Suprapubic skin (tissue), 4 donors: ENCODE data around the gene FGD3.

Experiments used
- EP300 ChIP-seq: sonication (generic); formaldehyde crosslinking; IDR thresholded peaks from one replicate; pipeline ENCODE4 v1.6.1; 2017; ENCODE audit warnings: antibody characterized with exemption
- POLR2A ChIP-seq, 2 donors: fragments of 450-650 bp; IDR thresholded peaks; one replicate each; pipeline ENCODE4 v1.6.1; 2017; ENCODE audit warnings: antibody characterized with exemption in 2 of 2, mild to moderate bottlenecking in 2 of 2, moderate library complexity in 2 of 2
- POLR2AphosphoS5 ChIP-seq, 3 donors: sonication (generic); formaldehyde crosslinking; IDR thresholded peaks; one replicate each; pipeline ENCODE4 v1.6.1; 2017; ENCODE audit warnings: antibody characterized with exemption in 3 of 3
- TF ChIP-seq, protein P1 (sequence below), 2 donors: fragments of 200-600 bp in 1 of 2; fragments of 450-650 bp in 1 of 2; sonication (generic) in 1 of 2; IDR thresholded peaks; one replicate each; pipeline ENCODE4 v1.5.1; 2016 to 2019; ENCODE audit warnings: antibody characterized with exemption in 2 of 2, mild to moderate bottlenecking in 1 of 2, moderate library complexity in 1 of 2

DNA sequence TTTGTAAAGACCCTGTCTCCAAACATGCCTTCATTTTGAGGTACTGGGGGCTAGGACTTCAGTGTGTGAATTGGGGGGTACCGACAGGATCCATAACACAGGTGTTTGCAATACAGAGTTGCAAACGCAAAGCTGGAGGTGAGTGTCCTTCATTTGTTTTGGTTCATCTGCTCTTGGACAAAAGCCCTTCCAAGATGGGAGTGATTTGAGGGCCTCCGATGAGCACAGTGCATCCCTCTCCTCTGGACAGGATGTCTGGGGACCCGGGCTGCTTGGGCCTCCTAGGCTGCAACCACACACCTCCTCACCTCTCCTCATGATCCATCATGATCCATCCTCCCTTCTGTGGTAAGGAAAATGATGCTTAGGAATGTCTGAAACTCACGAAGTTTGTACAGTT is 23.8 kb downstream of the FGD3 start:
- TF ChIP-seq, protein P1, sequence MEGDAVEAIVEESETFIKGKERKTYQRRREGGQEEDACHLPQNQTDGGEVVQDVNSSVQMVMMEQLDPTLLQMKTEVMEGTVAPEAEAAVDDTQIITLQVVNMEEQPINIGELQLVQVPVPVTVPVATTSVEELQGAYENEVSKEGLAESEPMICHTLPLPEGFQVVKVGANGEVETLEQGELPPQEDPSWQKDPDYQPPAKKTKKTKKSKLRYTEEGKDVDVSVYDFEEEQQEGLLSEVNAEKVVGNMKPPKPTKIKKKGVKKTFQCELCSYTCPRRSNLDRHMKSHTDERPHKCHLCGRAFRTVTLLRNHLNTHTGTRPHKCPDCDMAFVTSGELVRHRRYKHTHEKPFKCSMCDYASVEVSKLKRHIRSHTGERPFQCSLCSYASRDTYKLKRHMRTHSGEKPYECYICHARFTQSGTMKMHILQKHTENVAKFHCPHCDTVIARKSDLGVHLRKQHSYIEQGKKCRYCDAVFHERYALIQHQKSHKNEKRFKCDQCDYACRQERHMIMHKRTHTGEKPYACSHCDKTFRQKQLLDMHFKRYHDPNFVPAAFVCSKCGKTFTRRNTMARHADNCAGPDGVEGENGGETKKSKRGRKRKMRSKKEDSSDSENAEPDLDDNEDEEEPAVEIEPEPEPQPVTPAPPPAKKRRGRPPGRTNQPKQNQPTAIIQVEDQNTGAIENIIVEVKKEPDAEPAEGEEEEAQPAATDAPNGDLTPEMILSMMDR (IDR thresholded peaks at IDR 0.05): no peak
- no peak for TF ChIP-seq POLR2A (IDR thresholded peaks at IDR 0.05)
- TF ChIP-seq EP300: no peak
- TF ChIP-seq POLR2AphosphoS5 (IDR thresholded peaks at IDR 0.05): no peak
